NCI-H2107 treated with DMSO at 0.1 percent for 48 hours (cell line): ENCODE results near the gene SHISAL1.

Experiments
- DNase-seq: peaks from one replicate; lab custom pipeline; 2025; ENCODE audit not compliant: unreplicated experiment; lab: John Stamatoyannopoulos, UW

Gene SHISAL1

DNA sequence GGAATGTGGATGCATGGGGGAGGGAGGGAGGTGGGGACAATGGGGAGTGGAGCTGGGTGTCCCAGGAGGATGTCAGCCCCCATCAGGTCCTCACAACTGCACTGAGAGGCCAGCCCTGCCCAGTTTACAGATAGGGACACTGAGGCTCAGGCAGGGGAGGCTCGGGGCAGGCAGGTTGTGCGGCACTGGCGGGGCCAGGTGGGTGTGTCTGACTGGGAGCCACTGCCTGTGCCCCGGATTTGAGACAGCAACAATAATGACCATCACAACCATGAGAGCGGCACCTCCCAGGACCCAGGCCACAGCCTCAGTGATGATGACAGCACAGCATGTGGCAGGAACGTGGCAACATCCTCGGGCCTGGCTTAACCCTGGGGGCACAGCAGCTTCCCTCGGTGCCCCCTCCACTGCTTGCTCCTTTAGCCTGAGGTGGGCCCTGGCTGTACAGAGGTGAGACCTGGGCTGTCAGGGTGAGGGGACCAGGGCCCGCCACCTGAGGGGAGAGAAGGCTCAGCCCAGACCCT is 32.0 kb downstream of the SHISAL1 start:
- DNase-seq: no peak

DNA sequence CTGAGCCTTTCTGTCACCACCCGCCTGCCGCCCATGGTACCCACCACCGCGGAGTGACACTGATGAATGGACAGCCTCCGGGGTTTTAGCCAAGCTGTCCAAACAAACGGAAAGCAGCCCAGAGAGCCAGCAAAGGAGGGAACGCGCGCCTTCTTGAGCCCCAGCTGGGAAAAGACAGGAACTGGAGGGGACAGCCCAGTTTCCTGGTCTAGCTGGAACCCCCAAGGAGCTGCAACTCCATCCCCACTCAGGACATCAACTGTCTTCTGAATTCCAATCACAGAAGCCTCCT is 33.7 kb downstream of the SHISAL1 start:
- DNase-seq: no peak

DNA sequence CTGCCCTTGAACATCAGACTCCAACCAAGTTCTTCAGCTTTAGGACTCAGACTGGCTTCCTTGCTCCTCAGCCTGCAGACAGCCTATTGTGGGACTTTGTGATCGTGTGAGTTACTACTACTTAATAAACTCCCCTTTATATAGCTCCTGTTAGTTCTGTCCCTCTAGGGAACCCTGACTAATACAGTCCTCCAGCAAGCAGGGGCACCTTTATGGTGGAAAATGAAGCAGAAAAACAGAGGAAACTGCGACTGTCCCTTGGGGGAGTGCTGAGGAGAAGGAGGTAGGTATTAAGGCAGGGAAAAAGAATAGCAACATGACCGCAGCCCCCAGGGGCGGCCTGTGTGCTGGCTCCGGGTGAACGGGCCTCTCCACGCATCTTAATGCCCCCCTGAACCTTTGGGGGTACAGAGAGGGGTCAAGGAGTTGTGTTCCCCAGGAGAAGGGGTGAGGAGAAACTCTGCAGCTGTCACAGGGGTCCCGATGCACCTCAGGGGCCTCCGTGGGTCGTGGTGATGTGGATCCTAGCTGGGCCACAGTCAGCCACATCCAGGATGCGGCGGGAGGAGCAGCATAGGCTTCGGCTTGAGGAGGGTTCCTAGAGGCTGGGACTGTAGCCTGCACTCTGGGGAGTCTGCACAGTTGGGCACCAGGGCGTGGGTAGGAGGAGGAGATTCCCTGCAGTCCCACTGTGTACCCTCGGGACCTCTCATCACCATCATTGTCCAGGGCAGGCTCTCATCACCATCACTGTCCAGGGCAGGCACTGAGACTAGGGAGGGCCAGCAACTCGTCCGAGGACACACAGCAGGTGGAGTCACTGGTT is 34.3 kb downstream of the SHISAL1 start:
- no peak for DNase-seq

DNA sequence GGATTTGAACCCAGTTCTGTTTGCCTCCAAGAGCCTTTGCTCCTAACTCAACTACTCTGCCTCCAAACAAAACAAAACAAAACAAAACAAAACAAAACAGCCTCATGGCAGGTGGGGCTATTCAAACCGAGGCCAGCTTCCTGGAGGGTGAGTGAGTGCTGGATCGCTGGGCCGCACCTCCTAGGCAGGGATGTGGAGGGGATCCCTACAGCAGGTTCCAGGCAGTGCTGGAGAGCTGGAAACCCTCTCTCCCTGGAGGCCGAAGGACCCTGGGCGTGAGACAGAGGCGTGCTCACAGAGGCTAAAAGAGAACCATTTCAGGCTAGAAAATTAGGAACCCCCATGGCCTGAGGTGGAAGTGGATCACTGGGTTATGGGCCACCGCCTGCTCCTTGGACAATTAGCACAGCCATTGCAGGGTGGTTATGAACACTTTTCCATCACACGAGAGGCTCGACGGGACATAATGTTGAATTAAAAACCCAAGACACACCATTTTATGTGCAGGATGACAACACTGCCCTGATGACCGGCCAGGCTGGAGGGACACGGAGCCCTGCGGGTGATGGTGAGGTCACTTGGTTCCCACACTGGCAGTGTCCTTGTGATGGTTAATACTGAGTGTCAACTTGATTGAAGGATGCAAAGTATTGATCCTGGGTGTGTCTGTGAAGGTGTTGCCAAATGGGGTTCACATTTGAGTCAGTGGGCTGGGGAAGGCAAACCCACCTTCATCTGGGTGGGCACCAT is 35.2 kb downstream of the SHISAL1 start:
- no peak for DNase-seq

DNA sequence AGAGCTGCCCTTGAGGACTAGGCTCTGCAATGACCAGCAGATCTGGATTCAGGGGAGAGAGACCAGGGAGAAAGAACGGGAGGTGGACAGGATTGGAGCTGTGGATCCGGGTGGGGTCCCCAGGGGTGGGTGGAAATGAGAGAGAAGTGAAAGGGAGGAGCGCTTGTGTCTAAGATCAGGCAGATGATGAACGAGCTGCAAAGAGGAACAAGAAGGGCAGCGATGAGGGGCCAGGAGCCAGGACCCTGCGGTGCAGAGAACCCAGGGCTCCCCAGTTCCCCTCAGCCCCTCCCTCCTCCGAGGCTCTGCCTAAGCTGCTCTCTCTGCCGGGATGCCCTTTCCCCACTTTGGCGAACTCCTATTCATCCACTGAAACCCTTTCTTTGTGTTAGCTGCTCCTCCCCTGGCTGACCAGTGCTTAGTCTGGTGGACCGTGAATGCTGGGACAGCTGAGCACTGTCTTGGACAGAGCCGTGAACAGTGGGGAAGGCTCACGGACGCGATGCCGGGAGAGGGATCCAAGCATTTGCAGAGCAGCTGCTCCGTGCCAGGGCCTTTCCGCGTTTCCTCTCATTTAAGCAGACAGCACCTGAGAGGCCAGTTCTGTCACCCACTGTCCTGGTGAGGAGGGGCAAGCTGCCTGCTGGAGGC is 35.9 kb downstream of the SHISAL1 start:
- DNase-seq: no peak

DNA sequence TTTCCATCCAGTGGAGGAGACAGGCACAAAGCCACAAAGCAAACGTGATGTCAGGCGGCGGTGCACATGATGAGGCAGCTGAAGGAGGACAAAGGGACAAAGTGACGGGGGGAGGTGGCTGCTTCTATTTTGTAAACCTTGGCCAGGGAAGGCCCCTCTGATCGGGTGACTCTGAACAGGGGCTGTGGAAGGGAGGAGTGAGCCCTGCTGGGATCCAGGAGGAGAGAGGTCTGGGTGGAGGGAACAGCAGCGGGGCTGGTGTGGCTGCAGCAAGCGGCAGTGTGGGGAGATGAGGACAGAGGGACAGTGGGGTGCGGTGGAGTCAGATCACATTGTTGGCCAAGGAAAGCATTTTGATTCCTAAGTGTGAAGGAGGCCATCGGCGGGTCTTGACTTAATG is 36.7 kb downstream of the SHISAL1 start:
- no peak for DNase-seq

DNA sequence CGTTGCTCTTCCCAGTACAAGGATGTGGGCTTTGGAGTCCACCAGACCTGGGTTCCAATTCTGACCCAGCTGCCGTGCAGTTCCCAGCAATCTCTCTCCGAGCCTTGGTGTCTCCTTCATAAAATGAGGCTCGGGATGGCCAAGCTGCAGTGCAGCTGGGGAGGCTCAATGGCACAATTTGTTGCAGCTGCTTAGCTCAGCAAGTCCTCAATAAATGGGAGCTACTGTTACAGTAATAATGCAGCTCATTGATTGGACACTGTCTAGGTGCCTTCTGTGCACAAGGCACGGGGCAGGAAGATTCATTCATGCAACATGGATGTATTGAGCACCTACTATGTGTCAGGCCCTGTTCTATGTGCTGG is 37.1 kb downstream of the SHISAL1 start:
- DNase-seq: no peak

DNA sequence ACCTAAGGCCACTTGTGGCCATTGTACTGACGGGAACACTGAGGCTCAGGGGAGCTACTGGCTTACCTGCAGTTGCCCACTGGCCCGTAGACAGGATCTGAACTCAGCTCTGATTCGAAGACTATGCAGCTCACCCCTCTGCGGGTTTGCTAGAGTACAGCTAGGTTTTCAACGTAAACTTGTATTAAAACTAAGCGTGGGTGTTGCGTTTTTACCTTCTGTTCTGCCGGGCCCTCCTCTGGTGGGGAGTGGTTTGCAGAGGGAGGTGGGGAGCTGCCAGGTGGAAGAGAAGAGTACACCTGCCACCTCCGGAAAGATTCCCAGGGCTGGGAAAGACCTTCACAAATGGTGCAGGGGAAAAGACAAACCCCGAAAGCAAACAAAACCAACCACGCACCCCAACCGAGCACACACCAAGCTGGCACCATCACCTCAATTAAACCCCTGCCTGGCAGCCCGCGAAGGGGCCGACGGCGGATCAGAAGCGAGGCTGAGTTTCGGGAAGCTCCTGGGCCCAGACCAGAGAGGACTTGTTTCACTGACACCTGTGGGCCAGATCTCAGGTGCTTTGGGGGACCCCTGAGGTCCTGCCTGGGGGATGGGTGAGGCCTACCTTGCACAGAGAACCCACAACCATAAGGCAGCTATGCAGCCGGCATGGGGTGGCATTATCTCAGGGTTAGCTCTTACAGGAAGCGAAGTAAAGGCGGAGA is 37.7 kb downstream of the SHISAL1 start:
- DNase-seq: no peak

DNA sequence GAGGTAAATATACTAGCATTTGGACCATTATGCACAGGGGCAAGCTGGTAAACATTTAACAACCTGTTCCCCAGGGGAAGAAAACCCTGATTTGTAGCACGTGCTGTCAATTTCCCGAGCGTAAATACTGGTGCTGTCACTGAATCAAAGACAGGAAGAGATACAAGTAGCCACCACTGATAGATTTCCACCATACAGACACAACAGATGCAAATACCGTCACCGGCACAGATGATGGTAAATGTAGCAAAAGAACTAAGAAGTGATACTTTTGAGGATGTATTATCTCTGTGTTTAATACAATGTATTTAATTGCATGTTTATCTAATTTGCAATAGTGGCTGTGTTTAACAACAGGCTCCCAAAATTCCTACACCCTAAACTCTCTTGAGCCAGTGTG is 39.6 kb downstream of the SHISAL1 start:
- DNase-seq: no peak

DNA sequence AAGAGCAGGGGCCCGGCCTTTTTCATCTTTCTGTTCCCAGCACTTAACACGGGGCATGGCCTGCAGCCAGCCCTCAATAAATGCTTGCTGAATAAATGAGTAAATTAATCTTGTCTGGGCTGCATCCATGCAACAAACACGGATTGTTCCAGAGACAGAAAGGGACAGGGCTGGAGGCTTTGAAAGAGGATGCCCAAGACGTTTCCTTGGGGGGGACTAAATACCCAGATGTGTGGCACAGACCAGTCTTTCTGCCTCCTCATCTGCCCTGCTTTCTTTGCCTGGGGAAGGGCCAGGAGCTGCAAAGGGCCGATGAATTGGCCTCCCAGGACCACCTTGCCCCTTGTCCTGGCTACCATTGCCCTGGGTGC is 40.4 kb downstream of the SHISAL1 start:
- no peak for DNase-seq

DNA sequence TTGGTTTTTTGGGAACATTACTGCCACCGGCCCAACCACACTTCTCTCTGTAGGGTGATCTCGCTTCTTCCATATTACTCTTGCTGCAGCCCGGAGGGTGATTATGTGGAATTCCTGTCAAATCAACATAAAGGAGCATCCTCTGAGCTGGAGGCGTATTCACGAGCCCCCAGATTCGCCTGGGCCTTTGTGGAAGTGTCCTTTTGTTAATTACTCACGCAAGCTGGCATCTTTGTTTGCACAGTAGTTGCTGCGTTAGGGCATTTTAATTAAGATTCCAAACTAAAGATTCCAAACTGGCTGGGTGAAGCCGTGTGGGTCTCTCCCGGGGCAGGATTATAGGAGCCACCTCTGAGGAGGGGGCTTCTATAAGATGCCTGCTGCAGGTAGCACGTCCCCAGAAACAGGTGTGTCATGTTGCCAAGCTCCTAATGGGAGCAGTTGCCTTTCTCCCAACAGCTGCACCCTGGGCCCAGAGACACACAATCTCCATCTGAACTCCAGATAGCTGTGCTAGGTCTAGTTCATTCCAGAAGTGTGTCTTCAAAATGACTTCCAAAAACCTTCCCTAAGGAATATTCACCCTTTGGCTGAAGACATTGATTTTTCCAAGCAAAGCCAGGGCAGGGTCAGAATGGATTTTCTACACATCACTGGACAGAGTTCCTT is 40.9 kb downstream of the SHISAL1 start:
- no peak for DNase-seq

DNA sequence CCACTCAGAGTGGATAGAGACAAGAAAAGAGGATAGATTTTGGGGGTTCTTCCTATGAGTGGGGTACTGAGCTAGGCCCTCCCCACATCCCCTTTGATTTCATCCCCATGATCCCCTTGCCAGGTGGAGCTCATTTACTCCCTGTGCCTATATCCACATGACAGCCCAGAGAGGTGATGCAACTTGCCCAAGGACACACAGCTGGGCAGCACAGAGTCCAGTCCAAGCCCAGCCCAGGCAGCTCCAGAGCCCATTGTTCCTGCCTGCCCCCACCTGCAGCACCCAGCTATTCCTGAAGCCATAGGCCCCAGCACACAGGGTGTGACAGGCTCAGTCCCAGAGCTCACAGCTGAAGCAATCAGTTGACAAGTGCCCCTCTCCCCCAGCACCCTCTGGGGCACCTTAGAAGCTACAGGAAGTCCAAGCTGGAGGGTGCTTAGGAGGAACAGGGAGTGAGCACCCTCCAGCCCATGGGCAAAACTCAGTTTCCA is 41.7 kb downstream of the SHISAL1 start:
- no peak for DNase-seq

DNA sequence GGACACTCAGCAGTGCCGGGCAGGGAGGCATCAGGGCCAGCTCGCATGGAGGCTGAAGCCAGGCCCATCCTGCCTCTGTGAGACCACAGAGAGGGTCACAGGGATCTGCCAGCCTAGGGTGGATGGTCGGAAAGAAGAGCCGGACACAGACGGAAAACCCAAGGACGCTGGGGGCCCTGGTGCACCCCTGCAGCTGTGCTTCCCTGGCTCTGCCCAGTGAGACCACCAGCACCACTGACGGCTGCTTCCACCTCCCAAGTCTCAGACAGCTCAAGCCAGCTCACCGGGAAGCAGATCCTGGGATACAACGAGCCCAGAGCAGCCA is 42.2 kb downstream of the SHISAL1 start:
- DNase-seq: no peak

DNA sequence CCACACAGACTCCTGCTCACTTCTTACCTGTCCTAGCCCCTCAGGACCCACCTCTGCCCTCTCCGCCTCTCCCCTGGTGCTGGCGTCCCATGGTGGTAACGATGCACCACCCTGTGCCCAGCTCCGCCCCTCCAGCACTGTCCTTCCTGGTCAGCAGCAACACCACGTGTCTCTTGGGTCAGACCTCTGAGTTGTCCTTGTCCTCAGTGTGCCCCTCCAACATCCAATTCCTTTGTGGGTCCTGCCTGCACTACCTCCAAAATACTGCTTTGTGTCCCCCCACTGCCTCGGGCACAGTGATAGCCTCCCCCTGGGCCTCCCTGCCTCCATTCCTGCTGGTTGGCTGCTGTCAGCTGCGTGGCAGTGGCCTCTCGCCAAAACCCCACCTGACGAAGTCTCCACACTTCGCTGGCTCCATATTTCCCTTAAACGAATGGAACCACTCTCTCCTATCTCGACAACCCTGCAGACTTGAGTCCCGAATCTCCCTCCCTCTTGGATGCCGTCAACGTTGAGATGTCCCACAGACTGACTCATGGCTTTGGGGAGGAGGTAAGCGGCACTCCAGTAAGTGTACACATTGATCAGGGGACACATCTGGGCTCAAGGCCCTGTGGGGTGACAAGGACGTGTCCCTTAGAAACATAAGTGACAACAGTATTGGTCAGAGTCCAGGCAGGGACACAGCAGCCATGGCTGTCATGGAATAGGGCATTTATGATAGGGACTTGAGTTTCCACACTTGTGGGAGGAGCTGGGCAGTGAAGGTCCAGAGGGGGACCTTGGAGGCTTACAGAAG is 42.8 kb downstream of the SHISAL1 start:
- DNase-seq: no peak

DNA sequence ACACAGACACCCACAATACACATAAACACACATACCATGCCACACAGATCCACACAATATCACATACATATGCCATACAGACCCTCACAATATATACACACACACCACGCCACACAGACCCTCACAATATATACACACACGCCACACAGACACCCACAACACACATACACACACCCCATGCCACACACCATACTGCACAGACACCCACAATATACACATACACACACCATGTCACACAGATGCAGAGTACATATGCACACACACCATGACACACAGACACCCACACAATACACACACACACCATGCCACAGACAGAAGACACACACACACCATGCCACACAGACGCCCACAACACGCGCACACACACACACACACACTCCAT is 43.6 kb downstream of the SHISAL1 start:
- DNase-seq: no peak

DNA sequence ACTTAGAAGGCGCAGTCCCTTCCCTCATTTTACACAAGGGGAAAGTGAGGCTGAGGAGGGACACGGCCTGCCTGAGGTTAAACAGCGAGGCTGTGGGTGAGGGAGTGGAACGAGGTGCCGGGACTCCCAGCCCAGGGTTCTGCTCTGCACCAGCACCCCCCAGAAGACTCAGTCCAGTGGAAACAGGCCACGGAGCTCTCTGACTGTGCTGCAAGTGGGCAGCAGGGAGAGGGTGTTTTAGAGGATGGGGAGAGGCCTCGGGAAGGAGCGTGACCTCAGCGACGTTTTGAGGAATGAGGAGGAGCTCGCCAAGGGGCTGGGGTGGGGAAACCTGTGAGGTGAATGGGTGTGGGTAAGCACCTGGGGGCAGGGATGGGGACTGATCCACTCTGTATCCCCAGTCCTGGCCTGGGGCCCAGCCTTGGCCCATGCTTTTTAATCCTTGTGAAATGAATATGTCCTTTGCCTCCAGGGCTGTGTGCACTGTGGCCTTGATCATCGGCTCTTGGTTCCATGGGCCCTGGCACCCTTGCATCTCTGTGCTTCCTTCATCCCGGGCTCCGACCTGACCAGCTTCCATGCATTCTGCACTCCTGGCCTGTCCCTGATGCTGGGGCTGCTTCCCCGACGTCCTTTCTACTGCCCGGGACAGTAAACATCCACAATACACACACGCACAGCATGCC is 44.2 kb downstream of the SHISAL1 start:
- DNase-seq: no peak

DNA sequence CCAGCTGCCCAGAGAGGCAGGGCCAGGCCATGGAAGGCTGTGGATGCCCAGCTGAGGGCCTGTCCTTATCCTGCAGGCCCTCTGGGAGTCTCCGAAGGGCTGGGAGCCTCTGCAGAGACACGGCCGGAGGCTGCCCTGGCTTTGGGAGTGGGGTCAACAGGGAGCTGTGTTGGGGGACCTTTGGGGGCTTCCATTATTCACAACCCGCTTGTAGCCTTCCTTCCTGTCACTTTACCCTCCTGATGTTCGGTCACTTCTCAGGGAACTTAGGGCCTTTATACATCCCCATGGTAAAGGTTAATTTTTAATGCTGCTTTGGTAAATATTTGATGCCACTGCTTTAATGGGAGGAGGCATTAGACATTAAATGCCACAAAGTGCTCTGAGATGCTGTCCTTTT is 44.9 kb downstream of the SHISAL1 start:
- no peak for DNase-seq

DNA sequence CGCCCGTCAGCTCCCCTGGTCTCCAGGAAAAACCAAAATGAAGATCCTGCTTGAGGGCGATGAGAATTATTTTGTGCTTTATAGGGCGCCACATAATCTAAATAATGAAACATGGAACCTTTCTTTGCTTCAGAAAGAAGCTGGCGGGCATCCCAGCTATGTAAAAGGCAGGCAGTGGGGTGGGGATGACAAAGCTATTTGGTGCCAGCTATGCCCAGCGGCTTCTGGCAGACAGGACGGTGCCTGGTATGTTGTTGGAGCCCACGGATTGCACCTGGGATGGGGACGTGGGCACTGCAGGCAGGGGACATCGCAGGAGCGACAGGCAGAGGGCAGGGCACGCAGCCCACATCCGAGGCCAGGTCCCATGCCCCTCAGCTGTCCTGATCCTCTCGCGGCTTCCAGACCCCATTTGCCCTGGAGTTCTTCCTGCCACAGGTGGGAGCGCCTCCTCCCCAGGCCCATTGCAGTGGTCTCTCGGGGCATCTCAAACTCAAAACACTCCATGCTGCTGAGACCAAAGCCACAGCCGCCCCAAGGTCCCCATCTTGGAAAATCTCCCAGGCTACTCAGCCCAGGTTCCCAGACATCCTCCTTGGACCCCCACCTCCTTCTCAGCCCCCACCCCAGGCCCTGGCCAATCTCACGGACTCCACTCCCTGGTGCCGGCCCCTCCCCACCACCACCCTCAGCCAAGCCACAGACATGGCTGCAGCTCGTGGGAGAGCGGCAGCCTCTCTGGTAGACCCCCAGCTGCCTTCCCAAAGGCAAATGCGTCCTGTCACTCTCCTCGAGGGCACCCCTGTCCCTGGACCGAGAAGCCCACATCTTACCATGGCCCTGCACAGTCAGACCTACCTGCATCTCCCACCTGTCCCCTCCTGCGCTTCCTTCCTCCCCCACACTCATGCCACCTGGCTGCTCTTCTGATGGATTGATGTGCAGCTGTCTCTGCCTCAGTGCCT is 45.7 kb downstream of the SHISAL1 start:
- DNase-seq: no peak
